Ectodermal cell (in vitro differentiated cells): Measurements from ENCODE around the gene TLR2. TPM values are rescaled to one million over a fixed set of nuclear protein-coding genes. Genes with fewer than 3 reads are reported as not detected.

Experiments used
- H3K27ac ChIP-seq: 2 replicates; pipeline ENCODE4 v1.7.0; 2013; ENCODE audit warnings: mild to moderate bottlenecking, low read depth, low read length; ENCODE audit not compliant: insufficient read depth, poor library complexity, severe bottlenecking
- H3K27me3 ChIP-seq: 2 replicates; pipeline ENCODE4 v1.7.0; 2013; ENCODE audit warnings: mild to moderate bottlenecking, low read length; ENCODE audit not compliant: insufficient read depth, control insufficient read depth, poor library complexity, severe bottlenecking
- H3K36me3 ChIP-seq: one replicate; pipeline ENCODE4 v1.7.0; 2013; ENCODE audit warnings: low read length; ENCODE audit not compliant: control insufficient read depth, insufficient read depth
- H3K4me1 ChIP-seq: one replicate; pipeline ENCODE4 v1.7.0; 2013; ENCODE audit warnings: low read length; ENCODE audit not compliant: control insufficient read depth, insufficient read depth
- H3K4me3 ChIP-seq: 2 replicates; pipeline ENCODE4 v1.7.0; 2013; ENCODE audit warnings: low read depth, low read length, control low read depth; ENCODE audit not compliant: insufficient read depth
- H3K9me3 ChIP-seq: 2 replicates; pipeline ENCODE4 v1.7.0; 2013; ENCODE audit warnings: mild to moderate bottlenecking, low read length, moderate library complexity; ENCODE audit not compliant: control insufficient read depth
- WGBS, 2 experiments: methylation state at CpG; one replicate each; pipeline ENCODE4 v1.1.7; 2013; ENCODE audit warnings: missing lambda C conversion rate in 2 of 2; 5-methylcytosine and 5-hydroxymethylcytosine counted together
- polyA plus RNA-seq, 4 experiments: library from polyadenylated mRNA; stranded (reverse); fragments of 50-300 nt; gene quantifications; one replicate each; pipeline ENCODE4 v1.2.3, GENCODE V29; 2013

Gene TLR2
- polyA plus RNA-seq (2013, experiment 1 of 4) = 0.52 TPM
- 0.27 TPM for polyA plus RNA-seq (2013, experiment 2 of 4)
- not detected for polyA plus RNA-seq (2013, experiment 3 of 4)
- polyA plus RNA-seq (2013, experiment 4 of 4) = 0.36 TPM

- H3K27me3 ChIP-seq = peaks cover 50% of the 10 kb centered on the region
- WGBS, 2 experiments = 1% methylated on average over 75 of the region's 75 CpGs
Measured at GRCh38 chr4:153684182-153684970, at the start of gene TLR2. TSS of gene TLR2 (plus strand) at chr4:153684280. CDS start at chr4:153702908, 18,628 bp downstream.

GRCh38 chr4:153634738-153635353 lies 49.2 kb upstream of the TLR2 start:
- no peaks in the 10 kb centered on the region for H3K4me1 ChIP-seq
- WGBS, 2 experiments = 97 to 99% methylated on average over 3 of the region's 3 CpGs
- no peaks in the 10 kb centered on the region for H3K9me3 ChIP-seq
- H3K4me3 ChIP-seq = no peak overlapping the region
- no peak overlapping the region for H3K27ac ChIP-seq
- H3K36me3 ChIP-seq = no peaks in the 10 kb centered on the region
- no peaks in the 10 kb centered on the region for H3K27me3 ChIP-seq

More at GRCh38 chr4:153684182-153684970, at the start of gene TLR2:
- H3K4me1 ChIP-seq = no peaks in the 10 kb centered on the region
- H3K9me3 ChIP-seq = no peaks in the 10 kb centered on the region
- H3K4me3 ChIP-seq = peak within 1 kb of the TSS; percentile 33
- H3K27ac ChIP-seq = no peak within 1 kb of the TSS
- no peaks in the 10 kb centered on the region for H3K36me3 ChIP-seq

- WGBS, 2 experiments = 93 to 97% methylated on average over 6 of the region's 6 CpGs
- no peak overlapping the region for H3K4me3 ChIP-seq
- H3K27ac ChIP-seq = no peak overlapping the region
- H3K9me3 ChIP-seq = no peaks in the 10 kb centered on the region
- no peaks in the 10 kb centered on the region for H3K36me3 ChIP-seq
- H3K27me3 ChIP-seq = no peaks in the 10 kb centered on the region
- no peaks in the 10 kb centered on the region for H3K4me1 ChIP-seq
Measured at GRCh38 chr4:153635846-153636245, 48.2 kb upstream of the TLR2 start.

- 95 to 97% methylated on average over 3 of the region's 3 CpGs for WGBS, 2 experiments
- Histone ChIP-seq H3K36me3 (no peaks in the 10 kb centered on the region), H3K4me3 (no peak overlapping the region), H3K27ac (no peak overlapping the region), H3K9me3 (no peaks in the 10 kb centered on the region), H3K4me1 (no peaks in the 10 kb centered on the region), H3K27me3 (no peaks in the 10 kb centered on the region)
Measured at GRCh38 chr4:153637201-153637600, 46.9 kb upstream of the TLR2 start.

- H3K4me3 ChIP-seq = no peak overlapping the region
- WGBS, 2 experiments = 94 to 98% methylated on average over 5 to 8 of the region's 8 CpGs
- H3K9me3 ChIP-seq = no peaks in the 10 kb centered on the region
- H3K36me3 ChIP-seq = no peaks in the 10 kb centered on the region
- H3K4me1 ChIP-seq = no peaks in the 10 kb centered on the region
- H3K27ac ChIP-seq = no peak overlapping the region
- no peaks in the 10 kb centered on the region for H3K27me3 ChIP-seq
Measured at GRCh38 chr4:153638011-153638410, 46.1 kb upstream of the TLR2 start.

GRCh38 chr4:153638999-153639398 lies 45.1 kb upstream of the TLR2 start:
- no peak overlapping the region for H3K27ac ChIP-seq
- H3K9me3 ChIP-seq = no peaks in the 10 kb centered on the region
- no peak overlapping the region for H3K4me3 ChIP-seq
- no peaks in the 10 kb centered on the region for H3K4me1 ChIP-seq
- 87 to 96% methylated on average over 3 of the region's 3 CpGs for WGBS, 2 experiments
- H3K36me3 ChIP-seq = no peaks in the 10 kb centered on the region
- H3K27me3 ChIP-seq = no peaks in the 10 kb centered on the region

- Histone ChIP-seq H3K27ac (no peak overlapping the region), H3K27me3 (no peaks in the 10 kb centered on the region), H3K9me3 (no peaks in the 10 kb centered on the region), H3K4me1 (no peaks in the 10 kb centered on the region), H3K36me3 (no peaks in the 10 kb centered on the region), H3K4me3 (no peak overlapping the region)
- 90% methylated on average over 23 of the region's 23 CpGs for WGBS, 2 experiments
Measured at GRCh38 chr4:153639833-153640802, 44.0 kb upstream of the TLR2 start.

GRCh38 chr4:153641532-153641931 lies 42.5 kb upstream of the TLR2 start:
- H3K9me3 ChIP-seq = no peaks in the 10 kb centered on the region
- H3K4me1 ChIP-seq = no peaks in the 10 kb centered on the region
- H3K36me3 ChIP-seq = no peaks in the 10 kb centered on the region
- H3K27ac ChIP-seq = no peak overlapping the region
- WGBS, 2 experiments = 86 to 98% methylated on average over 4 to 7 of the region's 7 CpGs
- no peaks in the 10 kb centered on the region for H3K27me3 ChIP-seq
- H3K4me3 ChIP-seq = no peak overlapping the region

GRCh38 chr4:153643406-153644383 lies 40.4 kb upstream of the TLR2 start:
- H3K9me3 ChIP-seq = no peaks in the 10 kb centered on the region
- no peak overlapping the region for H3K27ac ChIP-seq
- WGBS, 2 experiments = 92 to 96% methylated on average over 8 to 9 of the region's 9 CpGs
- no peak overlapping the region for H3K4me3 ChIP-seq
- H3K36me3 ChIP-seq = no peaks in the 10 kb centered on the region
- no peaks in the 10 kb centered on the region for H3K27me3 ChIP-seq
- H3K4me1 ChIP-seq = no peaks in the 10 kb centered on the region
